HG03521 (cell line): ENCODE results near the gene RASGEF1B.

Source experiments
- ATAC-seq: cut with Tn5 transposase; IDR thresholded peaks from one replicate; pipeline ENCODE4 v1.9.1; 2021; ENCODE audit warnings: mild to moderate bottlenecking, moderate library complexity; ENCODE audit not compliant: unreplicated experiment

The RASGEF1B gene

DNA sequence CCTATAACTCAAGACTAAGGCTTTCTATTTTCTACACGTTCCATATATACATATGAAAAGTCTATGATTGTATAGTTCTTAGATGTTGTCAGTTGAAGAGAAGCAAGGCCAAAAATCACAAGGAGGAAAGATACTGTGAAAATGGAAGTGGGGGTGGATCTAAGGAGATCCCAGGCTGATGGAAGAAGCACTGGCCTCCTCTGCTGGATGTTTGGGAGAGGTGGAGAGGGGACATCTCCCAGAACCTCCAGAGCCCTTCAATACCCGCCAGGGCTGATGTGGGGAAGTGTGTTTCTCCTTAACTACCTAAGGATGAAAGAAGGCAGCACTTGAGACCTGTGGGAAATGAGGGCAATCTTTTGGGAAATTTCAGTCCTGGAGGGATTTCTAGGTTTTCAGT is 67.4 kb downstream of the RASGEF1B start:
- ATAC-seq: no peak

DNA sequence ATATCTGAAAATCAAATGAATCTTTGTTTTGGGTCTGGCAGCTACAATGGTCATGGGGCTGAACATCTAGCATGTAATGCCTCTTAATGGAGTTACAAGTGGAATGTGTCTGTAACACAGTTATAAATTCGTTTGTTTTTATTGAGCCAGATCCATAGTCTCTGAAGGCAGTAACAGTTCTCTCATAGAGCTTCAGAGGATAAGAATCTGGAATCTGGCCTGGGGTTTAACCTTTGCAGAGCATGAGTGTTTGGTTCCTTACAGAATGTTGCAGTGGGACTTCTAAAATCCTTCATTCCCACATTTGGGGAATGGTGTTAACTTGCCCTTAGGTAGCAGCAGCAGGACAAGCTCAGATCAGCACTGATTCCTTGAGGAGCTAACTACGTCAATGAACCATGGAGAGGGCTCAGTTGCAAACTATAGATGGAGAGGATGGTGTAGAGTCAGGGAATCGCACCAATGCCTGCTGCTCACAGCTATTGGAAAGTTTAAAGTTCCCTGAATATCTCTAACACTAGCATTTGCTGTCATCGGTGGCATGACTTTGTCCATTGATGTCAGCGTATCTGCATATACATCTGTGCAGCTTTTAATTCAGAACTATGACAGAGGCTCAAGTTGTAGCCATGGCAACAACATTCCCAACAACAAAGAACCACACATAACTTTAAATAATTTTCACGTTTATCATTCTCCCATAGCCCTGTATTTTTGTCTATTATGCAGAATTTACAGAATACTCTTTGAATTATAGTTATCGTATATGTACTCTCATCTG is 72.2 kb downstream of the RASGEF1B start:
- ATAC-seq: no peak

DNA sequence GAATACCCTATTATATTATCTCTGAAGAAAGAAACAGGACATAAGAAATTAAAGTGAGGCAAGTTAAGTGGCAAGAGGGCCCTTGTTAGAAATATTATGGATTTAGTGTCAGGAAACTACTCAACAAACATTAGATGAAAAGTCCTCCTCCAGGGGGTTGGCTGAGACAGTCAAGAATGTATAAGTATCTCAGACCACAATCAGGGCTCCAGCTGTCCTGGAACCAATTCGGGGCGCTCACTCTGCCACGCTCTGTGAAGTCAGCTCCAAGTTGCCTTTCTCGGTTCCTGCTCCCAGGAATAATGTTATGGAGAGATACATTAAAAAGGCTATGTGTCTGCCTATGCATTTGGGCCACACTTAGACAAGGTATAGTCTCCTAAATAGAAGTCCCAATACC is 73.3 kb downstream of the RASGEF1B start:
- no peak for ATAC-seq

DNA sequence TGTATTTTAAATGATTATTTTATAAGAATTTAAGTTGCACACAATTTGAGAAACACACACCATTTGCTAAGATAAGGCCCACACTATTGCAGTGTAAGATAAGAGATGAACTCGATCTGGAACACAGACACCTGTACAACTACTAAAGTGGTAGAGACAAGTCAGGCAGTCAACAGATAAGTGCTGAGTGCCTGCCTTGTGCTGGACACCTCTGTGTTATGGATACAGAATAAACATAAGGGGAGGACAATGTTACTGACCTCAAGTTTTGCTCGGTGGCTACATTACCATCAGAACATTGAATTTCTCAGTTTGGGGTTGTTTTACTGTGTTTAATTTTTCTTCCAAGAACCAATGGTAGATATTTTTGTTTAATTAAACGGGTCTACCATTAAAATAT is 74.1 kb downstream of the RASGEF1B start:
- no peak for ATAC-seq

DNA sequence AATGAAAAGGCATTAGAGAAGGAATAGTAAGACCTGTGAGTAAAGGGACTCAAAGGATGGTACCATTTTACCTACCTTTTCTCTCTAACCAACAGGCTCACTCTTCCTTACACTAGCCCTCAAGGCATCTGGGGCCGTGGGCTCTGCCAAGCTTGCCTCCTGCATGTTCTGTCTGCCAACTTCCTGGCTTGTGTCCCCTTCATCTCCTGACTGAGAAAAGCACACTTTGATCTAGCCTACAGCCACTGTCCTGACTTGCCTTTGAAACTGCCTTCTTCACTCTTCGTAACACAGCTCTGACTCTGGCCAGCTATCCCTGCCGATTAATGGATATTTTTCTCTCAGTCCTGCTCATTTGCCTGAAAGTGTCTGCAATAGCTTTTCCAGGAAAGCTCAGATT is 76.5 kb downstream of the RASGEF1B start:
- no peak for ATAC-seq

DNA sequence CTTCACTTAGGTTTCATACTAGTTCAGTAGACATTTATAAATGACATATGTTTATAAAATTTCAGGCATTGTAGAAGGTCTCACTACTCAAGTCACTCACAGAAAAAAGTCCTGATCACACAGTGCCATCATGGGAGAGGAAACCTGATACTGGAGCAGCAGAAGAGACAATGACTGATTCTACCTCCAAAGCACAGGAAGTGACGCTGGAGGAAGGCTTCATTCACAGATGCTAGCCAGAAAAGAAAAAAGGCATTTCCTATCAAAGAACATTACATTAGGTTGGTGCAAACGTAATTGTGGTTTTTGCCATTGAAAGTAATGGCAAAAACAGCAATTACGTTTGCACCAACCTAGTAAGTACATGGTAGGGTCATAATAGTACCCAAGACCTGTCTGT is 79.5 kb downstream of the RASGEF1B start:
- no peak for ATAC-seq

DNA sequence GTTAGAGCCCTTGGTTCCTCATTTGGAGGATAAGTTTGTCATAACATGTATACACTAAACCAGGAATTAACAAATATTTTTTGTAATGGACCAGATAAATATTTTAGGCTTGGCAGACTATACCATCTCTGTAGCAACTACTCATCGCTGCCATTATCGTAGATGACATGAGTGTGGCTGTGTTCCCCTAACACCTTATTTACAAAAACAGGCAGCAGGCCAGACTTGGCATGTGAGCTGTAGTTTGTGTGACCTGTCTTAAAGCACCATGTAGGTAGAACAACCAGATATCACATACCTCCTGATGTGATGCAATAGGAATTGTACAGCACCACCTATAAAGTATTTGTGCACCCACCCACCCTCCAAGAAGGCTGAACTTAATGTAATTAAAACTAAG is 82.0 kb downstream of the RASGEF1B start:
- no peak for ATAC-seq

DNA sequence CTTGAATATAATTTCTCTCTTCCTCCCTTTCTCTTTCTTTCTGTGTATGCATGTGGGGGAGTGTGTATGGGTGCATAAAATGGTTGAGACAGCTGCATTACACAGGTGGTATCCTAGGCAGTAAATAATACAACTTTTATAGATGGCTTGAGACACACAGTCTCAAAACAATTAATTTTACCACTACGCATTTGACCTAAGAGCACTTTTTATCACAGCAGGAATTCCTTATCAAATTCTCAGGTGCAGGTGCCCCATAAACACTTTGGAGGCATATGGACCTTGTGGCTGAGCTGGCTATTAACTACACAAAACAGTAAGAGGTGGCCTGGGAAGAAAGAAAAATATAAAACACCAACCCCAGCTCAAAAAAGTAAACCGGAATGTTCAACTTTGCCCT is 91.3 kb downstream of the RASGEF1B start:
- ATAC-seq: no peak

DNA sequence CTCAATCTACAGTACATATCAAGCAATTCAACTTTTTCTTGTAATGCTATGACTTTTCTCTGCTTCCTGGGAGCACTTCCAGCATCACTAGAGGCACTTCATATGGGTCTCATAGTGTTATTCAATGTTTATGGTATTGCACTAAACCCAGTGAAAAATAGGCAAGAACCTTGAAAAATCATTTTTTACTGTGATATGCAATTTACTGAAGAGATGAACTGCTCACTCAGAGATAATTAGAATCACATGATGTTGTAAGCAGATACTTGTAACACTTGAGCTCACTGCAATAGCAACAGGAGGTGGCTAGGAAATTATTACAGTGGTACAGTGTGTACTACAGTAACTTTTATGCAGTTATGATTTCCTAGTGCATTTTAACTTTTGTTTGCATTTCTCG is 93.3 kb downstream of the RASGEF1B start:
- ATAC-seq: no peak

DNA sequence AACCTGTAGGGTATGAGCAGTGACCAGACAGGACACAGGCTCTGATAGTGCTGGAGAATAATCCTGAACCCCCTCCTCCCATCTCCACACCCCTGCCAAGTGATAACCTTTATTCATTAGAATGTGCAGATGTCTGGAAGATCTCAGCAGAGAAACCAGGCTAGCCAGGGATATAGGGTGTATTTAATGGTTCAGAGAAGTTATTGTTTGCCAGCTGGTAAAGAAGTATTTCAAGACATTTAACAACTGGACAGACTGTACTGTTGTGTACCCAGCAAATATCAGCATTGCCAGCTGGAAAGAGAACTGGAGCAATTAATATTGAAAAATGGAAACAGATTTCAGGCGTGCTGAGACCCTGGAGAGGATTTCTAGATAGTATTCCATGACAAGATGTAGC is 94.5 kb downstream of the RASGEF1B start:
- no peak for ATAC-seq

DNA sequence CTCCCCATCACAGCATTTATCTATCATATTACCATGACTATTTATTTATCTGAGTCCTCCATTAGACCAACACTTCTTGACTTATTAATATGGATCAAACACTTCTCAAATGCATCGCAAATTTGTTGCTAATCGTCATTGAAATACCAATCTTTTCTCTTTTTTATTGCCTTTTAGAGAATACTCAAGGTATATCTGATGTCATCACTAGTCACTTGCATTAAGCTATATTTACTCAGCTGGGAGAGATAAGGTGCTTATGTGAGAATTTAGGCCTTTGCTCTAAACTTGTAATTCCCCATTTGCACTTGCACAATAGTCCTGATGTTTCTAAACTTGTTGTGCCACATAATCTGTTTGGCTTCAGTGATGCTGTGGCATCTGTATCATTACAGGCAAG is 95.0 kb downstream of the RASGEF1B start:
- no peak for ATAC-seq
